GM23248 (cell line): ENCODE data around the gene NPHS2. TPM values are rescaled to one million over a fixed set of nuclear protein-coding genes. Genes with fewer than 3 reads are reported as not detected.

Source experiments
- DNase-seq: peaks from one replicate; pipeline ENCODE4 v3.0.0-alpha.2; 2015
- H2AFZ ChIP-seq: fragments of 200-600 bp; sonication (generic); 2 replicates; pipeline ENCODE4 v1.6.1; 2016; ENCODE audit warnings: antibody characterized with exemption
- H3F3A ChIP-seq: fragments of 200-600 bp; sonication (generic); 2 replicates; pipeline ENCODE4 v1.6.1; 2016; ENCODE audit warnings: mild to moderate bottlenecking, antibody characterized with exemption, mixed run types; ENCODE audit not compliant: insufficient read depth
- H3K27ac ChIP-seq: fragments of 200-600 bp; sonication (generic); 2 replicates; pipeline ENCODE4 v1.5.1; 2016; ENCODE audit warnings: mild to moderate bottlenecking
- H3K27me3 ChIP-seq: fragments of 200-600 bp; sonication (generic); replicated peaks from 2 replicates; pipeline ENCODE4 v1.6.1; 2016; ENCODE audit warnings: mild to moderate bottlenecking; ENCODE audit not compliant: insufficient read depth
- H3K36me3 ChIP-seq: fragments of 200-600 bp; sonication (generic); 2 replicates; pipeline ENCODE4 v1.6.1; 2016; ENCODE audit warnings: low read depth, mild to moderate bottlenecking
- H3K4me1 ChIP-seq: fragments of 200-600 bp; sonication (generic); 2 replicates; pipeline ENCODE4 v1.6.1; 2016; ENCODE audit warnings: mild to moderate bottlenecking; ENCODE audit not compliant: insufficient read depth
- H3K4me2 ChIP-seq: fragments of 200-600 bp; sonication (generic); one replicate; pipeline ENCODE4 v1.6.1; 2016; ENCODE audit warnings: mild to moderate bottlenecking; ENCODE audit not compliant: unreplicated experiment
- H3K4me3 ChIP-seq: fragments of 200-600 bp; sonication (generic); 2 replicates; pipeline ENCODE4 v1.5.1; 2016; ENCODE audit warnings: mild to moderate bottlenecking
- H3K79me2 ChIP-seq: fragments of 200-600 bp; sonication (generic); 2 replicates; pipeline ENCODE4 v1.6.1; 2016; ENCODE audit warnings: mild to moderate bottlenecking; ENCODE audit not compliant: insufficient read depth
- H3K9ac ChIP-seq: fragments of 200-600 bp; sonication (generic); 2 replicates; pipeline ENCODE4 v1.6.1; 2016; ENCODE audit warnings: mild to moderate bottlenecking
- H3K9me2 ChIP-seq: fragments of 200-600 bp; sonication (generic); 2 replicates; pipeline ENCODE4 v1.6.1; 2016; ENCODE audit warnings: mixed run types, mild to moderate bottlenecking, moderate library complexity; ENCODE audit not compliant: insufficient read depth
- H3K9me3 ChIP-seq: fragments of 200-600 bp; sonication (generic); one replicate; pipeline ENCODE4 v1.6.1; 2017; ENCODE audit warnings: low read depth
- H4K20me1 ChIP-seq: fragments of 200-600 bp; sonication (generic); 2 replicates; pipeline ENCODE4 v1.6.0; 2016; ENCODE audit not compliant: insufficient read depth
- EZH2 ChIP-seq: fragments of 200-600 bp; sonication (generic); IDR thresholded peaks from 2 replicates; pipeline ENCODE4 v1.6.1; 2018; ENCODE audit warnings: antibody characterized with exemption, mild to moderate bottlenecking; ENCODE audit not compliant: insufficient read depth, poor library complexity, severe bottlenecking
- EZH2phosphoT487 ChIP-seq: fragments of 200-600 bp; sonication (generic); IDR thresholded peaks from 2 replicates; pipeline ENCODE4 v1.6.1; 2018; ENCODE audit warnings: antibody characterized with exemption, moderate library complexity, mild to moderate bottlenecking, low read depth; ENCODE audit not compliant: insufficient read depth
- WGBS, 2 experiments: methylation state at CpG; one replicate each; pipeline ENCODE4 v1.1.6; 2015 to 2017; ENCODE audit warnings: low lambda C conversion rate in 2 of 2, low coverage in 1 of 2; ENCODE audit errors: missing lambda C conversion rate in 2 of 2; 5-methylcytosine and 5-hydroxymethylcytosine counted together
- in situ Hi-C: fragments of 300-500 bp; cut with MboI; formaldehyde crosslinking; loops from 2 replicates; pipeline ENCODE4 v1.15.0; 2020
- polyA plus RNA-seq: library from polyadenylated mRNA; unstranded; fragments of >200 nt; fragmentation: Nextera tagmentation; extraction: Ambion mirVana; gene quantifications from 2 replicates; pipeline ENCODE4 v1.2.1, GENCODE V29; 2016
- total RNA-seq: library from RNA; depleted of rRNA; stranded (reverse); fragments of >200 nt; shearing (Covaris generic); gene quantifications from 2 replicates; pipeline ENCODE4 v1.2.3, GENCODE V29; 2014; rRNA removed

NPHS2 gene
- total RNA-seq (not detected in 2 replicates), polyA plus RNA-seq (not detected in 2 replicates)

DNA sequence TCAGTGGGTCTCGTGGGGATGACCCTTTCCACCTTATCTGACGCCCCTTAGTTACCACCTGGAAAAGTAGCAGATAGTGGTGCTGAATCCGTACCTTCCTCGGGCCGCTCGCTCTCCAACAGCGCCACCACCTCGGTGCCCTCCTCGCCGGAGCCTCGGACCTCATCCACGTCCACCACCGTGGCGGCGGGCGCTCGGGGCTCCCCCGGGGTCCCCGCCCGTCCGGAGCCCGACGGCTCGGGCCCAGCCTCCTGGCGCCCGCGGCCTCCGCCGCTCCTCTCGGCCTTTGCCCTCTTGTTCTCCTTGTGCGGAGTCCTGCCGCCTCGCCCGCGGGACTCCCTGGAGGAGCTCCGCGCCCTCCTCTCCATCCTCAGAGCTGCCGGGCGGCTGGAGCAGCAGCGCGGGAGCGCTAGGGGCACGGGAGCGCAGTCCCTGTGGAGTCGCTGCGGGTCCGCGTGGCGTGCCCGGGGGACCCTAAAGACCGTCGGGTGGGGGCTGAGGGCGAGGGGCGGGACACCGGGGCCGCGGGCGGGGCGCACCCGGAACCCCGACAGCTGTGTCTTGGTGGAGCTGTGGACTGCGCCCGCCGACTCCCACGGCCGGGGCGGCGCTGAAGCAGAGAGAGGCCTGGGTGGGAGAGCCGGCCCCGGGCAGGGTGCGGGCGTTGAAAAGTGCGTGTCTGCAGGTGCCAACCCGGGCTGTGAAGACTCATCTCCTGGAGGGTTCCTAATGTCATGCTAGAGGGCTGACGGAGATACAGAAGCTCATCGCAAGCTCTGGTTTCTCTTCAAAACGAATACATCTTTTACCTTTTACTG, at the start of gene NPHS2:
TSS of gene NPHS2 (minus strand) at position 452 of the 818 bp plus-strand sequence. CDS start at position 368, 84 bp downstream.
- Histone ChIP-seq H3F3A (no peaks in the 10 kb centered on the region), H3K36me3 (no peaks in the 10 kb centered on the region), H3K9me2 (no peaks in the 10 kb centered on the region), H3K4me1 (no peaks in the 10 kb centered on the region), H3K27ac (no peak within 1 kb of the TSS), H3K9ac (no peak within 1 kb of the TSS), H2AFZ (no peak within 1 kb of the TSS), H3K4me3 (no peak within 1 kb of the TSS), H3K4me2 (no peak within 1 kb of the TSS), H3K9me3 (no peaks in the 10 kb centered on the region), H4K20me1 (no peaks in the 10 kb centered on the region), H3K79me2 (no peaks in the 10 kb centered on the region), H3K27me3 (peaks cover 37% of the 10 kb centered on the region)
- 4 to 6% methylated on average over 36 to 69 of the region's 77 CpGs for WGBS, 2 experiments
- TF ChIP-seq EZH2phosphoT487, result no peak
- TF ChIP-seq EZH2, result peak; percentile 22
- in situ Hi-C loops, result no loop called here
- DNase-seq, result no peak

DNA sequence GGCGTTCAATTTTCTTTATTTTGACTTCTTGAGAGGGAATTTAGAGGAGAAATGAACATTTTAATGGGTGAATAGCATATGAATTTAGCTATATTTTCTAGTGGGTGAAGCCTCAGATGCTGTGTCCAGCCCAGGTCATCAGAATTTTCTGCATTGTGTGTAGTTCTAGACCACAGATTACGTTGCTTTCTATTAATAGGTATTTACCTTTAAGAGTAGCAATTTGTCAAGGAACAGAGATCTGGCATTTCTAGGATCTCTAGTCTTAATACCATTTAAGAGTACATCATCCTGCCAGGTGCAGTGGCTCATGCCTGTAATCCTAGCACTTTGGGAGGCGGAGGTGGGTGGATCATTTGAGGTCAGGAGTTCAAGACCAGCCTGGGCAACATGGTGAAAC, 36.6 kb upstream of the NPHS2 start:
- Histone ChIP-seq H3K27ac (no peak overlapping the region), H3K36me3 (no peaks in the 10 kb centered on the region), H4K20me1 (no peaks in the 10 kb centered on the region), H2AFZ (no peak overlapping the region), H3K9me2 (no peaks in the 10 kb centered on the region), H3K9ac (no peak overlapping the region), H3K4me2 (no peak overlapping the region), H3K79me2 (no peaks in the 10 kb centered on the region), H3K9me3 (no peaks in the 10 kb centered on the region), H3K4me3 (no peak overlapping the region), H3F3A (no peaks in the 10 kb centered on the region), H3K4me1 (no peaks in the 10 kb centered on the region), H3K27me3 (no peaks in the 10 kb centered on the region)
- WGBS, 2 experiments, result 8 to 17% methylated on average over 3 of the region's 3 CpGs
- TF ChIP-seq EZH2, result no peak
- no peak for TF ChIP-seq EZH2phosphoT487
- DNase-seq, result no peak
- in situ Hi-C loops, result no loop called here

GRCh38 chr1:179601093-179601492, 25.3 kb upstream of the NPHS2 start:
- H3K4me3 ChIP-seq, result no peak overlapping the region
- no peaks in the 10 kb centered on the region for H3K36me3 ChIP-seq
- no peaks in the 10 kb centered on the region for H3K4me1 ChIP-seq
- DNase-seq, result no peak
- H3K27ac ChIP-seq, result no peak overlapping the region
- H2AFZ ChIP-seq, result no peak overlapping the region
- H3K9ac ChIP-seq, result no peak overlapping the region
- H3K79me2 ChIP-seq, result no peaks in the 10 kb centered on the region
- H3K9me3 ChIP-seq, result no peaks in the 10 kb centered on the region
- no peaks in the 10 kb centered on the region for H3F3A ChIP-seq
- no peaks in the 10 kb centered on the region for H3K9me2 ChIP-seq
- in situ Hi-C loops, result no loop called here
- H3K4me2 ChIP-seq, result no peak overlapping the region
- H3K27me3 ChIP-seq, result no peaks in the 10 kb centered on the region
- no peaks in the 10 kb centered on the region for H4K20me1 ChIP-seq
- TF ChIP-seq EZH2phosphoT487 (no peak), EZH2 (no peak)
- 62 to 71% methylated on average over 1 of the region's 1 CpG for whole genome bisulfite sequencing, 2 experiments

GRCh38 chr1:179599623-179600249, 24.0 kb upstream of the NPHS2 start:
- in situ Hi-C loops, result no loop called here
- H3K9me3 ChIP-seq, result no peaks in the 10 kb centered on the region
- H3K4me3 ChIP-seq, result no peak overlapping the region
- no peaks in the 10 kb centered on the region for H3K79me2 ChIP-seq
- no peaks in the 10 kb centered on the region for H4K20me1 ChIP-seq
- TF ChIP-seq EZH2phosphoT487, result no peak
- TF ChIP-seq EZH2, result no peak
- no peaks in the 10 kb centered on the region for H3F3A ChIP-seq
- DNase-seq, result peak; percentile 42
- H2AFZ ChIP-seq, result no peak overlapping the region
- H3K27me3 ChIP-seq, result no peaks in the 10 kb centered on the region
- H3K9ac ChIP-seq, result no peak overlapping the region
- H3K4me2 ChIP-seq, result no peak overlapping the region
- no peak overlapping the region for H3K27ac ChIP-seq
- H3K4me1 ChIP-seq, result no peaks in the 10 kb centered on the region
- H3K9me2 ChIP-seq, result no peaks in the 10 kb centered on the region
- no peaks in the 10 kb centered on the region for H3K36me3 ChIP-seq
